Measurements from ENCODE around the gene LINS1.

DNA sequence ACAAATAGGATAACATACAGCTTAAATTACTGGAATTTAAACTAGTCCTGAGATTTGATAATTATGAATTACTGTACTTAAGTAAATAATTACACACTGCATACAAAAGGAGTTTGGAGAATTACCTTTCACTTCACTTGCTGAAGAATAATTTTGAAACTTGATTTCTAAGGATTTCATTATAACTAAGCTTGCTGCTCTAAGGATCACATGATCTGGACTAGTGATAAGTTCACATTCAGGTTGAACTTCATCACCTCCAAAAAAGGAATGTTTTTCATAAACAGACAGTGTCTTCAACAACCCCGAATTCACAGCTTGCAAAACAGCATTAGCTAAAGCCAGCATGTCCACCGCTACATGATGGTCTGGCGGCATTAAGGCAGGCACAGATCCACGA, 28.5 kb downstream of the LINS1 start:
- TF ChIP-seq POLR2AphosphoS5 (IDR thresholded peaks at IDR 0.05; ENCODE audit: low read depth, low read length): no peak
- TF ChIP-seq, protein P1, sequence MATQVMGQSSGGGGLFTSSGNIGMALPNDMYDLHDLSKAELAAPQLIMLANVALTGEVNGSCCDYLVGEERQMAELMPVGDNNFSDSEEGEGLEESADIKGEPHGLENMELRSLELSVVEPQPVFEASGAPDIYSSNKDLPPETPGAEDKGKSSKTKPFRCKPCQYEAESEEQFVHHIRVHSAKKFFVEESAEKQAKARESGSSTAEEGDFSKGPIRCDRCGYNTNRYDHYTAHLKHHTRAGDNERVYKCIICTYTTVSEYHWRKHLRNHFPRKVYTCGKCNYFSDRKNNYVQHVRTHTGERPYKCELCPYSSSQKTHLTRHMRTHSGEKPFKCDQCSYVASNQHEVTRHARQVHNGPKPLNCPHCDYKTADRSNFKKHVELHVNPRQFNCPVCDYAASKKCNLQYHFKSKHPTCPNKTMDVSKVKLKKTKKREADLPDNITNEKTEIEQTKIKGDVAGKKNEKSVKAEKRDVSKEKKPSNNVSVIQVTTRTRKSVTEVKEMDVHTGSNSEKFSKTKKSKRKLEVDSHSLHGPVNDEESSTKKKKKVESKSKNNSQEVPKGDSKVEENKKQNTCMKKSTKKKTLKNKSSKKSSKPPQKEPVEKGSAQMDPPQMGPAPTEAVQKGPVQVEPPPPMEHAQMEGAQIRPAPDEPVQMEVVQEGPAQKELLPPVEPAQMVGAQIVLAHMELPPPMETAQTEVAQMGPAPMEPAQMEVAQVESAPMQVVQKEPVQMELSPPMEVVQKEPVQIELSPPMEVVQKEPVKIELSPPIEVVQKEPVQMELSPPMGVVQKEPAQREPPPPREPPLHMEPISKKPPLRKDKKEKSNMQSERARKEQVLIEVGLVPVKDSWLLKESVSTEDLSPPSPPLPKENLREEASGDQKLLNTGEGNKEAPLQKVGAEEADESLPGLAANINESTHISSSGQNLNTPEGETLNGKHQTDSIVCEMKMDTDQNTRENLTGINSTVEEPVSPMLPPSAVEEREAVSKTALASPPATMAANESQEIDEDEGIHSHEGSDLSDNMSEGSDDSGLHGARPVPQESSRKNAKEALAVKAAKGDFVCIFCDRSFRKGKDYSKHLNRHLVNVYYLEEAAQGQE (IDR thresholded peaks at IDR 0.05; ENCODE audit: insufficient read depth in 1 of 2, low read depth in 2 of 2, low read length in 2 of 2): no peak

Data from PFSK-1 (cell line).